K562 treated with DMSO at 1 percent for 48 hours (cell line): ENCODE data around the gene S1PR2. TPM values are rescaled to one million over a fixed set of nuclear protein-coding genes. Genes with fewer than 3 reads are reported as not detected.

Experiments used
- total RNA-seq: library from RNA; unstranded; fragments of 300-600 nt; gene quantifications from 2 replicates; pipeline ENCODE4 v1.2.3, GENCODE V29; 2022; ENCODE audit warnings: low replicate concordance; ENCODE audit errors: extremely low read depth

S1PR2 gene, protein sequence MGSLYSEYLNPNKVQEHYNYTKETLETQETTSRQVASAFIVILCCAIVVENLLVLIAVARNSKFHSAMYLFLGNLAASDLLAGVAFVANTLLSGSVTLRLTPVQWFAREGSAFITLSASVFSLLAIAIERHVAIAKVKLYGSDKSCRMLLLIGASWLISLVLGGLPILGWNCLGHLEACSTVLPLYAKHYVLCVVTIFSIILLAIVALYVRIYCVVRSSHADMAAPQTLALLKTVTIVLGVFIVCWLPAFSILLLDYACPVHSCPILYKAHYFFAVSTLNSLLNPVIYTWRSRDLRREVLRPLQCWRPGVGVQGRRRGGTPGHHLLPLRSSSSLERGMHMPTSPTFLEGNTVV
- not detected in 2 replicates for total RNA-seq

GRCh38 chr19:10230861-10231611 is at the start of gene S1PR2:
S1PR2 (minus strand) TSS chr19:10231331; CDS start chr19:10224905, 6,426 bp downstream.

GRCh38 chr19:10270616-10271394 is 39.7 kb upstream of the S1PR2 start, which contains the start of gene ICAM1:
ICAM1 (plus strand) TSS chr19:10271120; CDS start chr19:10271160, 40 bp downstream.

DNA sequence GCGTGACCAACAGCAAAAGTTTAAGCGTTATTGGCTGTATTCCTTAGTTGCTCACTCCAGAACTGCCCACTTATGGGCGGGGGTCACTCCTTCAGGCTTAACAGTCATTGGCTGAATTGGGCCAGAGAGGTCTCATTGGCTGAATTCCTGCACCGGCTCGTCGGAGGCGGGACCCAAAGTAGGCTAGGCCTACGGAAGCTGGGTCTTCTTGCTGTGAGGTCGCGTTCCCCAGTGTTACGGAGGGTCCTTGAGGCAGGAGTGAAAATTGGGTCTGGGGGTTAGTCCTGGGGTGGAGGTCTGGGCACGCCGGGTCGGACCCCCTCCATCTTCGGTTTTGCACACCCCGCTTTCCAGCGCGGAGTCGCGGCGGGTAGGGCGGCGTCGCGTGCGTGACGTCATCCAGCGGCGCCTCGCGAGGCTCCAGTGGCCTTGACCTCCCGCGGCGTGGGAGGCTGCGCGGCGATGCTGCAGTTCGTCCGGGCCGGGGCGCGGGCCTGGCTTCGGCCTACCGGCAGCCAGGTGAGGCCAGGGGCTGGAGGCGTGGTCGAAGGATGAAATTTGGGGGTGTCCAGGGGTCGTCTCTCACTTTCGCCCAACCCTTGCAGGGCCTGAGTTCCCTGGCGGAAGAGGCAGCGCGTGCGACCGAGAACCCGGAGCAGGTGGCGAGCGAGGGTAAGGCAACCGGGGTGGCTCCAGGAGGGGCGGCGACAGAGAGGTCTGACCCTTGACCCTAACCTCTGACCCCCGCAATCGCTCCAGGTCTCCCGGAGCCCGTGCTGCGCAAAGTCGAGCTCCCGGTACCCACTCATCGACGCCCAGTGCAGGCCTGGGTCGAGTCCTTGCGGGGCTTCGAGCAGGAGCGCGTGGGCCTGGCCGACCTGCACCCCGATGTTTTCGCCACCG is 20.9 kb upstream of the S1PR2 start, which contains the start of gene MRPL4:
MRPL4 (plus strand) TSS at position 423 of the 903 bp plus-strand sequence; CDS start at position 463, 40 bp downstream.

DNA sequence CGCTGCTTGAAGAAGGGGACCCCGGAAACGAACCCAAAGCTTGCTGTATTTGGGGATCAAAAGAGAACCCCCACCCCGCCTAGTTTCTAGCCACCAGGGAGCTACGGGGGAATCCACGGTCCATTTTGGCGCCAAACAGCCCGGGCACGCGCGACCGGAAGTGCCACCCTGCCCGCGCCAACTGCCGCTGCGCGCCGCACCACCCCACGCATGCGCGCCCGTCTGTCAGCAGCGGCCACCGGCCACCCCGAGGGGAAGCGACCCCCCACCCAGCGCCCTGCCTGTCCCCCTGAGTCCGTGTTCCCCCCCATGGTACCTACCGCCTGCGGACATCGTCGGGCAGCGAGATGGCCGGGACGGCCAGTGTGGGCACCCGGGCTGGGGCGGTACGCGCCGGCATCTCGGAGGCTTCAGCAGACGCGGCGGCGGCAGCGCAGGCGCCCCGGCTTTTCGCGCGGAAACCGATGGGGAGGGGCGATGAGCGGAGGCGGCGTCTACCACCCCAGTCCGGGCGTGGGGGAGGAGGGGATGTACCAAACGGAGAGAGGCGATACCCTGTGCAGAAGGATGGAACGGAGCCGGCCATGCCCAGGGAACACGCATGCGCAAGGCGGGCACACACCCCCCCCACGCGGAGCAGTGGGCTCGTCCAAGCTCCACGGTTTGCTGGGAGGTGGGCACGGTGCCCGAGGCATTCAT is 36.5 kb downstream of the S1PR2 start, which contains the start of gene DNMT1:
DNMT1 (minus strand) TSS at position 454 of the 699 bp plus-strand sequence; CDS start at position 400, 54 bp downstream.

Other genes with a start within 250 kb of the S1PR2 start
- not detected in 2 replicates for gene COL5A3, start 220.8 kb downstream of the S1PR2 start, total RNA-seq
- not detected in 2 replicates for gene RDH8, start 217.8 kb downstream of the S1PR2 start, total RNA-seq
- gene SHFL, start 145.0 kb downstream of the S1PR2 start, total RNA-seq = not detected in 2 replicates
- not detected in 2 replicates for gene ANGPTL6, start 128.7 kb downstream of the S1PR2 start, total RNA-seq
- not detected in 2 replicates for gene PPAN, start 125.0 kb downstream of the S1PR2 start, total RNA-seq
- gene P2RY11, start 119.6 kb downstream of the S1PR2 start, total RNA-seq = not detected in 2 replicates
- gene EIF3G, start 111.4 kb downstream of the S1PR2 start, total RNA-seq = not detected in 2 replicates
- gene DNMT1, start 36.4 kb downstream of the S1PR2 start, total RNA-seq = 271 TPM in 1 of 2 replicates, not detected in the other
- not detected in 2 replicates for gene MRPL4, start 20.9 kb upstream of the S1PR2 start, total RNA-seq
- gene ICAM1, start 39.8 kb upstream of the S1PR2 start, total RNA-seq = 228 TPM in 1 of 2 replicates, not detected in the other
- gene ICAM4, start 55.6 kb upstream of the S1PR2 start, total RNA-seq = not detected in 2 replicates
- gene ICAM5, start 58.6 kb upstream of the S1PR2 start, total RNA-seq = not detected in 2 replicates
- gene ZGLP1, start 78.5 kb upstream of the S1PR2 start, total RNA-seq = not detected in 2 replicates
- not detected in 2 replicates for gene FDX2, start 84.7 kb upstream of the S1PR2 start, total RNA-seq
- gene RAVER1, start 102.2 kb upstream of the S1PR2 start, total RNA-seq = not detected in 2 replicates
- gene ICAM3, start 108.3 kb upstream of the S1PR2 start, total RNA-seq = not detected in 2 replicates
- gene TYK2, start 149.2 kb upstream of the S1PR2 start, total RNA-seq = 316 TPM in 1 of 2 replicates, not detected in the other
- not detected in 2 replicates for gene CDC37, start 172.2 kb upstream of the S1PR2 start, total RNA-seq
- not detected in 2 replicates for gene PDE4A, start 189.2 kb upstream of the S1PR2 start, total RNA-seq